Right cardiac atrium (tissue), 5 donors: ENCODE results near the gene SYNPO2. TPM values are rescaled to one million over a fixed set of nuclear protein-coding genes. Genes with fewer than 3 reads are reported as not detected.
A peak's percentile ranks its signal among the peaks of the same experiment; 100 is the strongest.
"Not testable (repeated sequence)": the region's sequence is repeated elsewhere in the genome, so short reads cannot be mapped to it uniquely, and the experiment has no call there.

Source experiments
- ATAC-seq, 2 donors: fragments of 200-7000 bp; cut with Tn5 transposase; one replicate each; pipeline versions ENCODE4 v1.8.0 to v1.9.1; 2020; ENCODE audit warnings: moderate library complexity in 2 of 2, mild to moderate bottlenecking in 1 of 2
- DNase-seq, 3 donors: peaks; one replicate each; pipeline ENCODE4 v3.0.0-alpha.2; 2020
- H3K27ac ChIP-seq: one replicate; pipeline ENCODE4 v1.5.1; 2013; ENCODE audit warnings: mild to moderate bottlenecking, low read length, control low read depth, moderate library complexity
- H3K27me3 ChIP-seq: one replicate; pipeline ENCODE4 v1.6.1; 2013; ENCODE audit not compliant: control insufficient read depth, insufficient read depth
- H3K4me1 ChIP-seq: one replicate; pipeline ENCODE4 v1.6.1; 2013; ENCODE audit warnings: low read length; ENCODE audit not compliant: control insufficient read depth, insufficient read depth
- H3K4me3 ChIP-seq: one replicate; pipeline ENCODE4 v1.5.1; 2013; ENCODE audit warnings: low read length, control low read depth
- H3K9me3 ChIP-seq: one replicate; pipeline ENCODE4 v1.6.1; 2013; ENCODE audit warnings: low read length; ENCODE audit not compliant: control insufficient read depth
- WGBS: extraction: QIAGEN DNeasy Blood & Tissue Kit; methylation state at CpG from one replicate; pipeline ENCODE4 v1.1.7; 2013; 5-methylcytosine and 5-hydroxymethylcytosine counted together
- intact Hi-C, 4 donors: fragments of 100-400 bp; cut with DNase I; formaldehyde crosslinking; loops; one replicate each; pipeline versions ENCODE4 v1.11.0 to v1.14.0; 2022 to 2023
- polyA plus RNA-seq: library from polyadenylated mRNA; stranded (reverse); fragments of 200-250 nt; gene quantifications from one replicate; pipeline ENCODE4 v1.2.3, GENCODE V29; 2013
- total RNA-seq, 4 donors: library from RNA; stranded (reverse); fragmentation: NEBNext Ultra II Directional; extraction: Animal tissue kit (Norgen Biotek cat#: 25700); gene quantifications; one replicate each; pipeline ENCODE4 v1.2.1, GENCODE V29; 2021
- donor health status: healthy with polysubstance abuse.
- donor health status: DM: no; HTN: yes; CAD: no.
- donor health status: DM: no; HTN: no; CAD: no.
- donor health status: DM: no; HTN: yes; CAD: no; lungs with severe emphysema.
- donor health status: DM: yes; HTN: yes; CAD: no.

Gene SYNPO2
- total and polyA plus RNA-seq, 5 donors = 29.6 to 134 (median 113) TPM

GRCh38 chr4:118857760-118858159 lies 30.9 kb upstream of the SYNPO2 start:
- Histone ChIP-seq H3K4me1 (no peaks in the 10 kb centered on the region), H3K9me3 (no peaks in the 10 kb centered on the region), H3K27me3 (no peaks in the 10 kb centered on the region), H3K4me3 (no peak overlapping the region), H3K27ac (no peak overlapping the region)
- WGBS = 94% methylated on average over 2 of the region's 2 CpGs
- ATAC-seq = no peak
- no peak for DNase-seq
- intact Hi-C loops = no loop called here

- DNase-seq = no peak
- H3K9me3 ChIP-seq = no peaks in the 10 kb centered on the region
- H3K4me1 ChIP-seq = no peaks in the 10 kb centered on the region
- H3K27me3 ChIP-seq = no peaks in the 10 kb centered on the region
- H3K27ac ChIP-seq = no peak overlapping the region
- 62% methylated on average over 2 of the region's 2 CpGs for WGBS
- no peak overlapping the region for H3K4me3 ChIP-seq
- ATAC-seq = no peak
- intact Hi-C loops = no loop called here
Observed at GRCh38 chr4:118858779-118859178, 29.9 kb upstream of the SYNPO2 start.

GRCh38 chr4:118865091-118865708 lies 23.5 kb upstream of the SYNPO2 start:
- H3K9me3 ChIP-seq = no peaks in the 10 kb centered on the region
- no peaks in the 10 kb centered on the region for H3K27me3 ChIP-seq
- peak; percentile 83 to 84 for ATAC-seq
- 17% methylated on average over 5 of the region's 5 CpGs for WGBS
- no peak overlapping the region for H3K27ac ChIP-seq
- H3K4me3 ChIP-seq = no peak overlapping the region
- intact Hi-C loops = no loop called here
- peaks cover 2% of the 10 kb centered on the region for H3K4me1 ChIP-seq
- peak in 1 of 3 donors; percentile 30 for DNase-seq

- Histone ChIP-seq H3K27me3 (no peaks in the 10 kb centered on the region), H3K4me1 (peaks cover 2% of the 10 kb centered on the region), H3K9me3 (no peaks in the 10 kb centered on the region), H3K27ac (no peak overlapping the region), H3K4me3 (no peak overlapping the region)
- DNase-seq = no peak
- intact Hi-C loops = no loop called here
- no peak for ATAC-seq
- WGBS = 90% methylated on average over 1 of the region's 1 CpG
Observed at GRCh38 chr4:118866442-118866841, 22.2 kb upstream of the SYNPO2 start.

- H3K9me3 ChIP-seq = no peaks in the 10 kb centered on the region
- intact Hi-C loops = no loop called here
- 76% methylated on average over 3 of the region's 3 CpGs for WGBS
- no peak overlapping the region for H3K27ac ChIP-seq
- H3K4me3 ChIP-seq = no peak overlapping the region
- no peaks in the 10 kb centered on the region for H3K27me3 ChIP-seq
- DNase-seq (no peak), ATAC-seq (no peak)
- peaks cover 2% of the 10 kb centered on the region for H3K4me1 ChIP-seq
Observed at GRCh38 chr4:118867311-118868067, 21.2 kb upstream of the SYNPO2 start.

DNA sequence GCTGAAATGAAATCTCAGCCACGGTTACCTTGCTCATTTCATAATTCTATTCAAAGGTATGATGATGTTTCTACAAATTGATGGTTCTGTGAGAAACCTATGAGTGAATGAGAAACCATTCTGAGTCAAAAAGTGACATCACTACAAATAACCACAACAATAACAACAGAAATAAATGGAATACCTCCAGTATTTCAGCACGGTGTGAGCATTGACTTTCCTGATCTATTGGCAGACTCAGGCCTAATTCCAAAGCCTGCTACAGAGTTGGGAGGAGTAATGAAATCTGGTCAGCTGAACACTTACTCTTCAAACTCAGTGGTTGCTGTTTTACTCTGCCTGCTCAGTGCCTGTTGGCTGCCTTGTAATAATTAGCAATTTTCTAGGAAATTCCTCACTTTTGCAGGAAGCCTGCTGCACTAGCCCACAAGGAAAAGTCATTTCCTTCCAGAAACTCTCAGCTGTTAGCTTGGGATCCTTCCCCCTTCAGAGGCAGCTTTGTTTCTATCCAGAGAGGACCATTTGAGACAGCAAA lies 18.8 kb upstream of the SYNPO2 start:
- intact Hi-C loops = no loop called here
- no peak overlapping the region for H3K27ac ChIP-seq
- no peaks in the 10 kb centered on the region for H3K9me3 ChIP-seq
- no peaks in the 10 kb centered on the region for H3K27me3 ChIP-seq
- DNase-seq (no peak), ATAC-seq (no peak)
- WGBS = 46% methylated on average over 2 of the region's 2 CpGs
- peaks cover 2% of the 10 kb centered on the region for H3K4me1 ChIP-seq
- H3K4me3 ChIP-seq = no peak overlapping the region

DNA sequence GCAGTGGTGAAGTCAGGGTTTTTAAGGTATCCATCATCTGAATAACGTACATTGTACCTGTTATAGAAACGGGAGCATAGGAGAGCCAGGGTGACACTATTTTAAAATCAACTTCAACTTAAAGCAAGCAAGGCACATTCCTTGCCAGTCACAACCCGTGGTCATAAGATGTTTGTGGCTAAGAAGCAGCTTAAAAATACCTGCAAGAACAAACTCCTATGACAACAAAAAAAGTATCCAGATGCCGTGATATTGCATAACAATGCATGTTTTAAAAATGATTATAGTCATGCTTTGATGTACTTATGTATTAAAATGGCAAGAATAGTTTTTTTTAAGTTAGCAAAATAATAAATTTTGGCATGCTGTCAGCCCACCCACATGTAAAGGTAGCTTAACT lies 16.5 kb upstream of the SYNPO2 start:
- no peak for DNase-seq
- 84% methylated on average over 4 of the region's 4 CpGs for WGBS
- H3K4me3 ChIP-seq = no peak overlapping the region

DNA sequence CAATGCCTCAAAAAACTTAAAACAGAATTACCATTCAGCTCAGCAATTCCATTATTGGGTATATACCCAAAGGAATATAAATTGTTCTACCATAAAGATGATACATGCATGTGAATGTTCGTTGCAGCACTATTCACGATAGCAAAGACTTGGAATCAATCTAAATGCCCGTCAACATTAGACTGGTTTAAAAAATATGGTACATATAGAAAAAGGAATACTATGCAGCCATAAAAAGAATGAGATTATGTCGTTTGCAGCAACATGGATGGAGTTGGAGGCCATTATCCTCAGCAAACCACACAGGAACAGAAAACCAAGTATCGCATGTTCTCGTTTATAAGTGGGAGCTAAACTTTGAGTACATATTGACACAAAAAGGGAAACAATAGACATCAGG lies 10.9 kb upstream of the SYNPO2 start:
- H3K9me3 ChIP-seq = no peaks in the 10 kb centered on the region
- H3K27ac ChIP-seq = no peak overlapping the region
- ATAC-seq (no peak), DNase-seq (no peak)
- H3K4me3 ChIP-seq = no peak overlapping the region
- 95% methylated on average over 6 of the region's 6 CpGs for WGBS
- H3K4me1 ChIP-seq = no peaks in the 10 kb centered on the region
- intact Hi-C loops = no loop called here
- H3K27me3 ChIP-seq = no peaks in the 10 kb centered on the region

More for the DNA sequence above, 16.5 kb upstream of the SYNPO2 start:
- Histone ChIP-seq H3K4me1 (no peaks in the 10 kb centered on the region), H3K27ac (no peak overlapping the region), H3K9me3 (no peaks in the 10 kb centered on the region), H3K27me3 (no peaks in the 10 kb centered on the region)
- no peak for ATAC-seq
- intact Hi-C loops = no loop called here

DNA sequence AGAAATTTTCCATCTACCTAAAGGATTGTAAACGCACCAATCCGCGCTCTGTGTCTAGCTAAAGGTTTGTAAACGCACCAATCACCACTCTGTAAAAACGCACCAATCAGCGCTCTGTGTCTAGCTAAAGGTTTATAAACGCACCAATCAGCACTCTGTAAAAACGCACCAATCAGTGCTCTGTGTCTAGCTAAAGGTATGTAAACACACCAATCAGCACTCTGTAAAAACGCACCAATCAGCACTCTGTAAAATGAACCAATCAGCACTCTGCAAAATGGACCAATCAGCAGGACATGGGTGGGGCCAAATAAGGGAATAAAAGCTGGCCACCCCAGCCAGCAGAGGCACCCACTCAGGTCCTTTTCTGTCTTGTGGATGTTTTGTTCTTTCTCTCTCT lies 10.1 kb upstream of the SYNPO2 start:
- H3K27ac ChIP-seq, H3K4me1 ChIP-seq, H3K27me3 ChIP-seq, intact Hi-C loops, ATAC-seq, H3K9me3 ChIP-seq, DNase-seq, H3K4me3 ChIP-seq: not testable (repeated sequence)
- WGBS = 97% methylated on average over 9 of the region's 9 CpGs

DNA sequence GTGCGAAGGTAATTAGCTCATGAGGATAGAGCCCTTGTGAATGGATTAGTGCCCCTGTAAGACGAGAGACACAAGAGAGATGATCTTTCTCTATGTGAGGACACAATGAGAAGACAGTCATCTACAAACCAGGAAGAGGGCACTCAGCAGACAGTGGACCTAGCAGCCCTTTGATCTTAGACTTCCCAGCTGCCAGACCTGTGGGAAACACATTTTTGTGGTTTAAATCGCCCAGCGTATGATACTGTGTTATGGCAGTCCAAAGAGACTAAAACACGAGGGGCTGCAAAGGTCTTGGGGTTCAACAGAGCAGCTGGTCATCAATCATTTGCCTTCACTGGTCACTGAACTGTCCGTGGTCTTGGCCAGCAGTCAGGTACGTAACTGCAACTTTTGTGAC lies 9.2 kb upstream of the SYNPO2 start:
- Histone ChIP-seq H3K27me3 (no peaks in the 10 kb centered on the region), H3K9me3 (no peaks in the 10 kb centered on the region), H3K4me3 (no peak overlapping the region), H3K4me1 (no peaks in the 10 kb centered on the region), H3K27ac (no peak overlapping the region)
- intact Hi-C loops = no loop called here
- 87% methylated on average over 7 of the region's 7 CpGs for WGBS
- DNase-seq (no peak), ATAC-seq (no peak)

- Histone ChIP-seq H3K4me1 (no peaks in the 10 kb centered on the region), H3K27me3 (no peaks in the 10 kb centered on the region), H3K9me3 (no peaks in the 10 kb centered on the region), H3K27ac (no peak overlapping the region), H3K4me3 (no peak overlapping the region)
- no peak for ATAC-seq
- intact Hi-C loops = loop anchor here (10.0 kb wide), 4 partner anchors 47 to 147 kb away; partner anchors contain the start of gene SEC24D (in 1 of the 4)
- DNase-seq = no peak
- 90% methylated on average over 12 of the region's 12 CpGs for WGBS
Observed at GRCh38 chr4:118881512-118882146, 7.0 kb upstream of the SYNPO2 start.
